Dermis blood vessel endothelial cell (primary cell): ENCODE measurements around the gene GPD1L. TPM values are rescaled to one million over a fixed set of nuclear protein-coding genes. Genes with fewer than 3 reads are reported as not detected.
A peak's percentile ranks its signal among the peaks of the same experiment; 100 is the strongest.
"Not testable (repeated sequence)": the region's sequence is repeated elsewhere in the genome, so short reads cannot be mapped to it uniquely, and the experiment has no call there.

Experiments used
- DNase-seq: peaks from one replicate; pipeline ENCODE4 v3.0.0; 2010
- total RNA-seq: library from RNA; depleted of rRNA; stranded (reverse); fragments of >200 nt; gene quantifications from 2 replicates; pipeline ENCODE4 v1.2.3, GENCODE V29; 2014

The GPD1L gene
- 19.9 and 26.0 TPM in 2 replicates for total RNA-seq

DNA sequence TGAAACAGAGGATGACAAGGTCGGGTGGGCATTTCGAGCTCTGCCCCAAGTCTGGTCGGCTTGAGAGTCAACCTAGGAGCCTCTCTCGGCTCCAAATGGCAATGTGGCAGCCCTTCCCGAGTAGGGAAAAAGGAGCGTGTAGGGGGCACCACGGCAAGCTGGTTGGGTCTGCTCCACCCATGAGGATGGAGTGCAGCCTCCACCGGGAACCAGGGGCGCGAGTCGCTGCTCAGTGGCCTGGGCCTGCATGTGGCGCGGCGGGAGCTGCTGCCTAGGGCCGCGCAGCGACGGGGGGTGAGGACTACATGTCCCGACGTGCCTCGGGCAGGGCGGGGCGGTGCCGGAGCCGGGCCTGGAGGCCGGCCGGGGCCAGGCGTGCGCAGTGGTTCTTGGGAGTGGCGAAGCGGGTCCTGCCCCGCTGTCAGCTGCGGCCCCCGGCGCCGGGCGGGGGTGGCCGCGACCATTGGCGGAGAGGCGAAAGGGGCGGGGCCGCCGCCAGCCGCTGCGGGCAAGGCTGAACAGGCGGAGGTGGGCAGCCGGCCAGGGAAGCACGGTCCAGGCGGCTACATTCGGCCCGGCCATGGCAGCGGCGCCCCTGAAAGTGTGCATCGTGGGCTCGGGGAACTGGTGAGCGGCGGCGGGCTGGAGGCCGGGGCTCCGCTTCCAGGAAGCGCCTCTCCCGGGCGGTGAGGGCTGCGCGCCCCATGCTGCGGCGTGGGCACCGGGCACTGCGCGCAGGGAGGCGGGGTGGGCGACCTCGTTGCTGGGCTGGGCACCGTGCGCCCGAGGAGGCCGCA is at the start of gene GPD1L:
Gene GPD1L (plus strand): TSS at position 489 of the 797 bp plus-strand sequence. CDS start 92 bp downstream, at position 581.
- peak; percentile 97 for DNase-seq

GRCh38 chr3:32058465-32058864 is 48.0 kb upstream of the GPD1L start:
- not testable (repeated sequence) for DNase-seq

DNA sequence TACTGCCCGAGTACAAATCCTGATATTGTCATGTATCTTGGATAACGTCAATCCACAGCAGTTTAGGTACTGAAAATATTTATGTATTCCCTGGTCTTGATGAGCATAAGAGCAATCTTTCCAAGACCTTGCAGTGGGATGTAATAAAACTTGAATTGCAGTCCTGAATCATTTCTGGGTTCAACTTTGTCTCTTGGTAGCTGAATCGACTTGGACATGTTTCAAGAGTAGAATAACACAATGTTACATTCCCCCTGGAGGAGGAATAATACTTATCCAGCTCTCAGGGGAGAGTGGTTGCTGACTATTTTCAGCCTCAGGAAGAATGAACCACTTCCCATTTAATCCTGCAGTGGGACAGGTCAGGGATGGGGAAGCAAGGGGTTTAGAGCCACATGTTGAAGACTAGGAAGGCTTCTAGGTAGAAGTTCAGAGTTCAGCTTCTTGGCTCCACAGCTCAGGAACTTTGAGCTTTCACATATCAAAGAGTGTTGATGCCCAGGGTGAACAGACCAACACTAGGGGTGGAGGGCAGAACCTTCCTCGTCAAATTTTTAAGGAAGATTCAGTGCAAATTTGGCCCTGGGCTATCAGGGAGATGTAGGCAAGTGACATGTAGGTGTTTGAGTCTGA is 43.4 kb upstream of the GPD1L start:
- DNase-seq: no peak

DNA sequence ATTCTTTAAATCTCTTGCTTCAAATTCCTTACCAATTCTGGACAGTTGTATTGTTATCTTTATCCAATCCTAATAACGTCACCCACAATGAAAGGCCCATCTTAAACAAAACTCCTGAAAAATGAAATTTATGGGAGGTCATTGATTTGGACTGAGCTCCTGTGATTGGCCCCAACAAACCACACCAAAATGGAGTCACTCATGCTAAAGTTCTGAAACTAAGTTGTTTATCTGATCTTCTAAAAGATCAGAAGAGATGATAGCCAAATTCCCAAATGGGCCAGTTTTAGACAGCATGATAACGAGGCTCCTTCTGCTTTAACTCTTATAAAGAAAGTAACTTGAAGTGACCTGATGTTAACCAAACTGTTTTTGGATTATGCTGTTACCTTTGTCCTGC is 39.7 kb upstream of the GPD1L start:
- DNase-seq: no peak

- not testable (repeated sequence) for DNase-seq
These were observed 32.2 kb upstream of the GPD1L start for GRCh38 chr3:32074194-32074593.

DNA sequence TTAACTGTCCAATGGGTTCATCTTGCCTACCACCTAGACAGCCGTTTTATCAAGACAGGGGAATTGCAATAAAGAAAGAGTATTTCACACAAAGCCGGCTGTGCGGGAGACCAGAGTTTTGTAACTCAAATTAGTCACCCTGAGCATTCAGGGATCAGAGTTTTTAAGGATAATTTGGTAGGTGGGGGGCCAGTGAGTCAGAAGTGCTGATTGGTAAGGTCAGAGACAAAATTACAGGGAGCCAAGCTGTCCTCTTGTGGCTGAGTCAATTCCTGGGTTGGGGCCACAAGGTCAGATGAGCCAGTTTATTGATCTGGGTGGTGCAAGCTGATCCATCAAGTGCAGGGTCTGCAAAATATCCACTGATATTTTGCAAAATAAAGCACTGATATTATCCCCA is 29.9 kb upstream of the GPD1L start:
- DNase-seq: no peak

DNA sequence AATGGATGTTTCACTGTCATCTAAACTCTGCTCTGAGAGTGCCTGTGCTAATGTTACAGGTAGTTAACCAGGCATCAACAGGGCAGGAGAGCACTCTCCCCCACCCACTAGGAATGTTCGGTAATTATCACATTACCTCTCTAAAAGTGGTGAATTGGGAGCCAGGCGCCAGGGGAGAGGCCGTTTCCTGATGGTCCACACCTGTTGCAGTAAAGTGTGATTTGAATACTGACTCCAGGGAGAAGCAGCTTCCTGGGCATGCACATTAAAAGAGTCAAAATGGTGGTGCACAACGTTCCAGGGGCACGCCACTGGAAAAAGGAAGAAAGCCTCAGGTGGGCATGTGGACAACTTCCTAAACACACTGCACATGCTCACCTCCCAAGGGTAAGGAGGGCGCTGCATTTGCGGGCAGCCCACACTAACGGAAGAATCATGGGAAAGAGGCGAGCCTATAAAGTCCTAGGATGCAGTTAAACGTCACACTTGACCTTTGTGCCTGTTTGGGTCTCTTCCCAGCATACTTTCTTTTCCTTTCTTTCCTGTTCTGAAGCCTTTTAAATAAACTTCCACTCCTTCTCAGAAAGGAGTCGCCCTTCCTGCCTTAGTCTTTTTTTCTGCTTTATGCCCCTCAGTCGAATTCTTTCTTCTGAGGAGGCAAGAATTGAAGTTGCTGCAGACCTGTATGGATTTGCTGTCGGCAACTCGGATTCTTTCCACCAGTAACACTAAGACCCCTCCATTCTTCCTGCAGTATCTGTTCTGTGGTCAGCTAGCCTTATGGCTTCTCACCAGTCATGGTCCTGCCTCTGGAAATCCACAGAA is 28.9 kb upstream of the GPD1L start:
- DNase-seq: peak; percentile 37

DNA sequence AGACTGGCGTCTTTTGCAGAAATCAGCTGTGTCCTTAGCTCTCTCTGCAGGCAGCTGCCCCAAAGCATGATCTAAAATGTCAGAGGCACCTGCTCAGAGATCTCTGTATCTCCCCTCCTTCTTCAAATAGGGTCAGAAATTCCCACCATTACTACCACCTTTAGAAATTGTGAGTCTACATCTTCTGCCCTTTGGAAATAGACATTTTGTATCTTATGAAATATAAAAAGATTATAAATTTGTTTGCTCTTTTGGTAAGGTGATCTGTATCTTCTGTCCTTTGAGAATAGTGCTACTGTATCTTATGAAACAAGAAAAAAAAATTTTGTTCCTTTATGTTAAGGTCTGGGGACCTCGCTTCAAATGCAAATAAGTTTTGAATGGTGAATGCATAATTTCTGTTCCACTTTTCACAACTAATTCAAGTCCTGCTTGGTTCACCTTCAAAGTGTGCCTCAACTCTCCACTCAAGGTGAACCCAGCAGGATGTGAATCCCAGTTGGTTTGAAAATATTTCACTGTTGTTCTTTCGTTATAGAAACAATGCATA is 28.3 kb upstream of the GPD1L start:
- no peak for DNase-seq

DNA sequence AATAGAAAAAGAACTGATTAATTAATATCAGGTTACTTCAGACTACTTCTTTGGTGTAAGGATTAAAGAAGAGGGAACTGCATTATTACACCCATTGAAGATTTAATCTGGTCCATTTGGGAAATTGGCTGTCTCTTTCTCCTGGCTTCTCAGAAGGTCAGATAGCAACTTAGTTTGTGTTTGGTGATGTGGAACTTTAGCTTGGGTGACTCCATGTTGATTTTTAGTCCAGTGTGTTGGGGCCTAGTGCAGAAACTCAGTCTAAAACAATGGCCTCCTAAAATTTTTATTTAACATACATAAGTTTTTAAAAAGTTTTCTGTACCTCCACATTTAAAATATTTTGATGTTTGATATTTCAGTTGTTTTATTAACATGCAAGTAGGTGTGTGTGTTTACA is 27.6 kb upstream of the GPD1L start:
- no peak for DNase-seq

- no peak for DNase-seq
These were observed 23.7 kb upstream of the GPD1L start for GRCh38 chr3:32082721-32083120.

DNA sequence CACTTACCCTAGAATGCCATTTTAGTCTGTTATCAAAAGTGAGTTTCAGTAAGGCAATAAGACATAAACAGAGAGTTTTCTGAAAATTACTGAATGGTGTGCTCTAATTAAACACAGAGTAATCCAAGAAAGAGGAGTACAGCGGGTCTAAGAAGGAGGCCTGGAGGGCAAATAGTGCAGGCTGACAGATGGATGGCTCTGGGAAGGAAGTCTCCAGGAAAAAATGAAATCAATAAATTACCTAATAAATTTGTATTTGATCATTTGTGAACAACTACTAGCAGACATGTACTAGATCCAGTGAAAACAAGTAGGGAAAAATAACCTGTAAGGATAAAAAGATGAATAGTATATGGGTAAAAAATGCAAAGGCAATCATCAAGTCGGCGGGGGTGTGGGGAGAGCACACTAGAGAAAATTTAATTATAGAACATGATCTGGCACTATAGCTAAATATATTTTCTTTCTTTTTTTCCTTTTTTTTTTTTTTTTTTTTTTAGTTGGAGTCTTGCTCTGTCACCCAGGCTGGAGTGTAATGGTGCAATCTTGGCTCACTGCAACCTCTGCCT is 22.6 kb upstream of the GPD1L start:
- DNase-seq: no peak

GRCh38 chr3:32084870-32085269 is 21.6 kb upstream of the GPD1L start:
- DNase-seq: no peak

DNA sequence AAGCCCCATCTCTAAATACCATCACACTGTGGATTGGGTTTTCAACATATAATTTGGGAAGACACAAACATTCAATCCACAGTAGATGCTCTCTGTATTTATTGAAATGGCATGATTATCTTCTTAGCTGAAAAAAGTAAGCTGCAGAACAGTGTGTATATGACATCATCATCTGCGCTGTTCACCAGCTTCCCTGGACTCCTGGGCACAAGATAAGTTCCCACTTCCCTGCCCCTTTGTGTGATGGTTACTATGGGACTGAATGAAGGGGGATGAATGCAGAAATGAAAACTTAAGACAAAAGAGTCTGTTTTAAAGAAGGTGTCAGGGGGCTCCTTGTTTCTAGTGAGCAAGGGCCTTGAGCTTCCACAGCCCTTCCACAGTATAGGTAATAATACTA is 20.0 kb upstream of the GPD1L start:
- no peak for DNase-seq

DNA sequence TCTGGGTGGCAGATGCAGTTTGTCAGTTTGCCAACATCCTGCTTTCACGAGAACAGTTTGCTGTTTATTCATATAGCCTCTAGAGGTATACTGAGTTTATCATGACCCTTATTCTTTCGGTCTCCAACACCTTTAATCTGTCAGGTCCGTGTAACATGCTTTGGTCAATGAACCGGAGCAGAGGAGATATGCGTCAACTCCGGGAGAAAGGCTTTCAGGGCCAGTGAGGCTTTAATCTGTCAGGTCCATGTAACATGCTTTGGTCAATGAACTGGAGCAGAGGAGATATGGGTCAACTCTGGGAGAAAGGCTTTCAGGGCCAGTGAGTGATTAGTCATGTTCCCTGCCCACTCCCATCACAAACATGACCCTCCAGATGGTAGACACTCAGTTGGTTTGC is 16.9 kb upstream of the GPD1L start:
- DNase-seq: no peak

- no peak for DNase-seq
These were observed 13.2 kb upstream of the GPD1L start for GRCh38 chr3:32093204-32093603.

- DNase-seq: no peak
These were observed 11.0 kb upstream of the GPD1L start for GRCh38 chr3:32095431-32095830.

- DNase-seq: no peak
These were observed 8.7 kb upstream of the GPD1L start for GRCh38 chr3:32097768-32098167.

- DNase-seq: no peak
These were observed 7.9 kb upstream of the GPD1L start for GRCh38 chr3:32098528-32098927.

GRCh38 chr3:32100465-32100864 is 6.0 kb upstream of the GPD1L start:
- no peak for DNase-seq

GRCh38 chr3:32102289-32102688 is 4.1 kb upstream of the GPD1L start:
- no peak for DNase-seq

DNA sequence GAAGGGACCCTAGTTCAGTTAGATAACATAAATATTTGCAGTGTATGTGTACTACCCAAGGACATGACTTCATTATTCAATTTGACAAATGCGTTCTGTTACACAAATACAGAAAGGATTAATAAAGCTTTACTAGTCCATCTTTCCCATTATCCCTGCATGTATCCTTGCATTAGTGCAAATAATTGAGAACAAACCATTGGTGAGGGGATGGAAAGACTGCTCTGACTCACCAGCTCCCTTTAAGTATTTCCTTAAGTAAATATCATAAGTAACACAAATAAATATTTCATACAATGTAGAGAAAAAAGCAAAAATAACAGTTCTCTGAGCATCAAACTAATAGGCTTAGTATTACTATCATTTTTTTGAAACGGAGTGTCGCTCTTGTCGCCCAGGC is 1.9 kb upstream of the GPD1L start:
- DNase-seq: no peak

- peak; percentile 5 for DNase-seq
These were observed 909 bp upstream of the GPD1L start for GRCh38 chr3:32105291-32106131.
